HG03159 (cell line): ENCODE measurements around the gene LGMN.

ENCODE experiments used
- ATAC-seq: cut with Tn5 transposase; IDR thresholded peaks from one replicate; pipeline ENCODE4 v1.9.1; 2021; ENCODE audit warnings: mild to moderate bottlenecking, moderate library complexity; ENCODE audit not compliant: unreplicated experiment

The LGMN gene

GRCh38 chr14:92655419-92656201, 92.8 kb downstream of the LGMN start:
- no peak for ATAC-seq

GRCh38 chr14:92654239-92654901, 94.1 kb downstream of the LGMN start:
- ATAC-seq, result no peak
